Left lung (tissue), 10 donors: ENCODE results near the gene KATNAL2. TPM values are rescaled to one million over a fixed set of nuclear protein-coding genes. Genes with fewer than 3 reads are reported as not detected.

Source experiments
- ATAC-seq: fragments of 200-7000 bp; cut with Tn5 transposase; one replicate; pipeline ENCODE4 v1.9.1; 2020; ENCODE audit warnings: moderate library complexity
- DNase-seq, 4 donors: peaks; one replicate each; pipeline ENCODE4 v3.0.0-alpha.2; 2013 to 2020
- H3K27ac ChIP-seq, 2 donors: fragments of 200-600 bp; sonication (generic) in 1 of 2; one replicate each; pipeline versions ENCODE4 v1.5.0 to v1.8.0; 2020 to 2021
- H3K27me3 ChIP-seq, 2 donors: fragments of 200-600 bp; sonication (generic) in 1 of 2; one replicate each; pipeline versions ENCODE4 v1.5.0 to v1.8.0; 2020 to 2021
- H3K36me3 ChIP-seq, 2 donors: fragments of 200-600 bp; sonication (generic) in 1 of 2; one replicate each; pipeline versions ENCODE4 v1.5.0 to v1.8.0; 2020 to 2021
- H3K4me1 ChIP-seq, 2 donors: fragments of 200-600 bp; one replicate each; pipeline ENCODE4 v1.8.0; 2021
- H3K4me3 ChIP-seq, 2 donors: fragments of 200-600 bp; sonication (generic) in 1 of 2; one replicate each; pipeline versions ENCODE4 v1.5.0 to v1.8.0; 2020 to 2021; ENCODE audit warnings: mild to moderate bottlenecking in 1 of 2
- H3K9me3 ChIP-seq, 2 donors: fragments of 200-600 bp; sonication (generic) in 1 of 2; one replicate each; pipeline versions ENCODE4 v1.5.0 to v1.8.0; 2020 to 2021
- CTCF ChIP-seq, 2 donors: fragments of 200-600 bp; sonication (generic) in 1 of 2; IDR thresholded peaks; one replicate each; pipeline versions ENCODE4 v1.5.0 to v1.8.0; 2021; ENCODE audit warnings: antibody characterized with exemption in 2 of 2
- intact Hi-C, 2 donors: fragments of 100-400 bp; cut with DNase I; formaldehyde crosslinking; loops; one replicate each; pipeline versions ENCODE4 v1.11.2 to v1.14.2; 2022
- polyA plus RNA-seq, 6 donors: library from polyadenylated mRNA; unstranded; fragments of 120-200 nt; gene quantifications; one replicate each; pipeline ENCODE4 v1.2.1, GENCODE V29; 2013; ENCODE audit not compliant: insufficient read length in 6 of 6
- total RNA-seq, 2 donors: library from RNA; stranded (reverse); fragmentation: NEBNext Ultra II Directional; extraction: Animal tissue kit (Norgen Biotek cat#: 25700); gene quantifications; one replicate each; pipeline ENCODE4 v1.2.1, GENCODE V29; 2021
- donor health status: DM: no; HTN: yes; CAD: no.
- donor health status: DM: no; HTN: no; CAD: no.

Gene KATNAL2
- total and polyA plus RNA-seq, 8 donors, result 2.4 to 8.8 (median 6.9) TPM

- Histone ChIP-seq H3K4me1 (peaks cover 0 to 4% of the 10 kb centered on the region in 2 donors), H3K27me3 (no peaks in the 10 kb centered on the region), H3K27ac (no peak overlapping the region), H3K9me3 (no peaks in the 10 kb centered on the region), H3K4me3 (no peak overlapping the region), H3K36me3 (no peaks in the 10 kb centered on the region)
- no peak for DNase-seq
- TF ChIP-seq CTCF (IDR thresholded peaks at IDR 0.05), result no peak
- intact Hi-C loops, result no loop called here
- no peak for ATAC-seq
Measured at GRCh38 chr18:47143153-47143552, 225.8 kb downstream of the KATNAL2 start.

GRCh38 chr18:47143899-47144485, 226.6 kb downstream of the KATNAL2 start:
- H3K4me1 ChIP-seq, result peaks cover 0 to 12% of the 10 kb centered on the region in 2 donors
- H3K4me3 ChIP-seq, result no peak overlapping the region
- ATAC-seq, result no peak
- no peak overlapping the region for H3K27ac ChIP-seq
- H3K9me3 ChIP-seq, result no peaks in the 10 kb centered on the region
- no peaks in the 10 kb centered on the region for H3K36me3 ChIP-seq
- no peak for TF ChIP-seq CTCF (IDR thresholded peaks at IDR 0.05)
- intact Hi-C loops, result no loop called here
- DNase-seq, result no peak
- H3K27me3 ChIP-seq, result no peaks in the 10 kb centered on the region

- no peaks in the 10 kb centered on the region for H3K36me3 ChIP-seq
- peaks cover 8 to 25% of the 10 kb centered on the region in 2 donors for H3K4me1 ChIP-seq
- H3K9me3 ChIP-seq, result no peaks in the 10 kb centered on the region
- intact Hi-C loops, result no loop called here
- H3K4me3 ChIP-seq, result no peak overlapping the region
- ATAC-seq, result no peak
- no peak for TF ChIP-seq CTCF (IDR thresholded peaks at IDR 0.05)
- H3K27ac ChIP-seq, result no peak overlapping the region
- H3K27me3 ChIP-seq, result no peaks in the 10 kb centered on the region
- no peak for DNase-seq
Measured at GRCh38 chr18:47146206-47146605, 228.8 kb downstream of the KATNAL2 start.

- peak overlapping the region; percentile 92 to 95 for H3K27ac ChIP-seq
- peak; percentile 13 for ATAC-seq
- intact Hi-C loops, result no loop called here
Measured at GRCh38 chr18:47149457-47150028, 232.1 kb downstream of the KATNAL2 start.

More at GRCh38 chr18:47149457-47150028, 232.1 kb downstream of the KATNAL2 start:
- Histone ChIP-seq H3K9me3 (no peaks in the 10 kb centered on the region), H3K4me1 (peaks cover 8 to 28% of the 10 kb centered on the region in 2 donors), H3K27me3 (no peaks in the 10 kb centered on the region), H3K36me3 (peaks cover 0 to 12% of the 10 kb centered on the region in 2 donors), H3K4me3 (peak overlapping the region; percentile 62 to 76)
- no peak for DNase-seq
- TF ChIP-seq CTCF (IDR thresholded peaks at IDR 0.05), result no peak
